Measurements from ENCODE around the gene LPCAT3.

DNA sequence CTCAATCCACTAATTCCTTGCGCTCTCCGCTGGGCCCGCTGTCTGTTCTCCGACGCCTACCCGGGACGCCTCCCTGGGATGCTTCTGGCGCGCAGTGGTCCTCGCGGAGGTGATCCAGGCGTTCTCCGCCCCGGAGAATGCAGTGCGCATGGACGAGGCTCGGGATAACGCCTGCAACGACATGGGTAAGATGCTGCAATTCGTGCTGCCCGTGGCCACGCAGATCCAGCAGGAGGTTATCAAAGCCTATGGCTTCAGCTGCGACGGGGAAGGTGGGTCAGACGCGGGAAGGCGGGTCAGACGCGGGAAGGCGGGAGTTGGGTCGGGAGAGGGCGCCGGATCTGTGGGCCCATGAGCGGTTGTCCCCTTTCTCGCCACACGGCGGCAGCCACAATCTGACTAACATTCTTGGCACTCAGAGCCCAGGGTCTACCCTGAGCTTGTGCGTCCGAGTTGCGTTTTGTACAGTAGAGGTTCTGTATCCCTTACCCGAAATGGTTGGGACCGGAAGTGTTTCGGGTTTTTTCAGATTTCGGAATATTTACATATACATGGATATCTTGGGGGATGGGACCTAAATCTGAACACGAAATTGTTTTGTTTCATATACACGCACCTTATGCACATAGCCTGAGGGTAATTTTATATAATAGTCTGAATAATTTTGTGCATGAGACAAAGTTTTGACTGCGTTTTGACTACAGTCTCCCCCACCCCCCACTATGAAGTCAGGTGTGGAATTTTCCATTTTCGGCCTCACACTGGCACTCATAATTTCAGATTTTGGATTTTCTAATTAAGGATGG lies 73.7 kb downstream of the LPCAT3 start:
- TF ChIP-seq SP1 (IDR thresholded peaks at IDR 0.05) = no peak
- no peak for TF ChIP-seq TARDBP (IDR thresholded peaks at IDR 0.05)
- no peak for TF ChIP-seq SUZ12 (IDR thresholded peaks at IDR 0.05)
- no peak for TF ChIP-seq FOXA1 (IDR thresholded peaks at IDR 0.05)
- peak; percentile 32 for TF ChIP-seq ELF4 (IDR thresholded peaks at IDR 0.05)
- no peak; the same call in 1 of the 2 replicates for TF ChIP-seq CTBP1 (IDR thresholded peaks at IDR 0.05; ENCODE audit: borderline replicate concordance)
- TF ChIP-seq FOXK2 (IDR thresholded peaks at IDR 0.05) = no peak
- no peak for TF ChIP-seq HDGF (IDR thresholded peaks at IDR 0.05; ENCODE audit: borderline replicate concordance)
- TF ChIP-seq L3MBTL2 (conservative IDR thresholded peaks at IDR 0.05) = peak; percentile 73
- TF ChIP-seq ZNF384 (IDR thresholded peaks at IDR 0.05) = no peak
- TF ChIP-seq LEF1 (IDR thresholded peaks at IDR 0.05; ENCODE audit: borderline replicate concordance) = no peak
- no peak for TF ChIP-seq ARNT (IDR thresholded peaks at IDR 0.05)
- no peak for TF ChIP-seq FOXM1 (IDR thresholded peaks at IDR 0.05; ENCODE audit: borderline replicate concordance)
- no peak for TF ChIP-seq BHLHE40 (IDR thresholded peaks at IDR 0.05; ENCODE audit: borderline replicate concordance)
